Measurements from ENCODE around the gene ASB1. TPM values are rescaled to one million over a fixed set of nuclear protein-coding genes. Genes with fewer than 3 reads are reported as not detected.

The ASB1 gene
- total RNA-seq, 1 donor from 2014 or later = 8.5 TPM

DNA sequence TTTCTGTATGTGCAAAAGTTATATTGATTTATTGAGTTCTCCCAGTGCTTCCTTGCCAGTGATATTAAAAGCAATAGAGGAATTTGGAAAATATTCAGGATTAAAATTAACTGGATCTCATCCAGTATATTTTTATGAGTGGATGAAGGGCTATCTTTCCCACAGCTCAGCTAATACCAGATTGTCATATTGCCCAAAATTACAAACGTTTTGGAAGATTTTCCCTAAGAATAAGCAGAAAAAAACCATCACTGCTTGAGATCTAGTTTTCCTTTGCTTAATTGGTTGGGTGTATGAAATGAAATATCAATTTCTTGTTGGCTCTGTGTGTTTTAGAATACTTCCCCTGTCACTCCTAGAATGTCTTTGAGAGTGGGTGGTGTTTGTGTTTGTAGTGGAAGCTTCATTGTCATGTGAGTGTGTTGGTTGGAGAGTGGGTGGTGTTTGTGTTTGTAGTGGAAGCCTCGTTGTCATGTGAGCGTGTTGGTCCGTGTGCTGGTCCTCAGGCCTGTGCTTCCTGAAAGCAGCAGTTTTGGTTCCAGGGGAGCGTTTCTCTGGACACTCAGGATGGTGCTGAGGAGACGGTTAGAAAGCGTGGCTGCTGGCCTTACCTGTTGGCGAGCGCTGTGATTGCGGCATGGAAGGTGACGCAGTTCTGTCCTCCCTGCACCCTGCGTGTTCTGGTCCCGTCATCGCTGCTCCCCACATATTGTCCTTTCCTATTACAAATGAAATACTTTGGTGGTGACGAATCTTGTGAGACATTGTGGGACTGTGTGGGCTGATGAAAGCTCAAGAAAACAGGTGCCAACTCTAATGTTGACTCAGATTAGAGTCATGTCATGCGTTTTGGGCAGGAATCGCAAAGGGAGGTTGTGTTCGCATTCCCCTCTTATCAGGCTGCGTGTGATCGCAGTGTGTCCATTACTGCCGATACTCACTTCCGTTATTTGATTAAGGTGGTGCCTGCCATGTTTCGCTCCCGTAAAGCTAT, 12.4 kb downstream of the ASB1 start:
- no peak for DNase-seq (ENCODE audit: low spot score)
- H3K4me1 Mint-ChIP-seq (ENCODE audit: unreplicated experiment) = peaks cover 3% of the 10 kb centered on the region
- no peak overlapping the region for H3K27ac Mint-ChIP-seq (ENCODE audit: unreplicated experiment)
- peaks cover 9% of the 10 kb centered on the region for H3K36me3 Mint-ChIP-seq (ENCODE audit: low read depth, unreplicated experiment)
- TF ChIP-seq, protein P1, sequence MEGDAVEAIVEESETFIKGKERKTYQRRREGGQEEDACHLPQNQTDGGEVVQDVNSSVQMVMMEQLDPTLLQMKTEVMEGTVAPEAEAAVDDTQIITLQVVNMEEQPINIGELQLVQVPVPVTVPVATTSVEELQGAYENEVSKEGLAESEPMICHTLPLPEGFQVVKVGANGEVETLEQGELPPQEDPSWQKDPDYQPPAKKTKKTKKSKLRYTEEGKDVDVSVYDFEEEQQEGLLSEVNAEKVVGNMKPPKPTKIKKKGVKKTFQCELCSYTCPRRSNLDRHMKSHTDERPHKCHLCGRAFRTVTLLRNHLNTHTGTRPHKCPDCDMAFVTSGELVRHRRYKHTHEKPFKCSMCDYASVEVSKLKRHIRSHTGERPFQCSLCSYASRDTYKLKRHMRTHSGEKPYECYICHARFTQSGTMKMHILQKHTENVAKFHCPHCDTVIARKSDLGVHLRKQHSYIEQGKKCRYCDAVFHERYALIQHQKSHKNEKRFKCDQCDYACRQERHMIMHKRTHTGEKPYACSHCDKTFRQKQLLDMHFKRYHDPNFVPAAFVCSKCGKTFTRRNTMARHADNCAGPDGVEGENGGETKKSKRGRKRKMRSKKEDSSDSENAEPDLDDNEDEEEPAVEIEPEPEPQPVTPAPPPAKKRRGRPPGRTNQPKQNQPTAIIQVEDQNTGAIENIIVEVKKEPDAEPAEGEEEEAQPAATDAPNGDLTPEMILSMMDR (IDR thresholded peaks at IDR 0.05; ENCODE audit: unreplicated experiment) = no peak
- H3K9me3 Mint-ChIP-seq (ENCODE audit: unreplicated experiment) = no peaks in the 10 kb centered on the region
- H3K27me3 Mint-ChIP-seq (ENCODE audit: unreplicated experiment) = peaks cover 2% of the 10 kb centered on the region
- no peak overlapping the region for H3K4me3 Mint-ChIP-seq (ENCODE audit: unreplicated experiment)

DNA sequence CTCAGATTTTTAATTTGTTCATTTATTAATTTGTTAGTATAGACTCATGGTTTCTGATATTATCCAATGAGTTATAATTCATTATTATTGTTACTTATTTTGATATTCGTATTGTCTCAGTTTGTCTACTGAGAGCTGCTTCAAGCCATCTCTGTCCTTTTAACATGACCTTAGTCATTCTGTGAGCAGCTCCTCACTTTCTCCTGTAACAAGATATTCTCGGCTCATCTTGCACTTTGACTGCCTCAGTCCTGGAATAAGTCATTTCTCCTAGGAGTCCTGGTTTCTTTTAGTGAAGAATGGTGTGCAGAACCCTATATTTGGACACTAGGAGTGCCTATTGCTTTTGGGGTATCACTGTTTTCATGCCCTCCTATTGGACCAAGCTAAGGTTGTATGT, 13.2 kb downstream of the ASB1 start:
- DNase-seq (ENCODE audit: low spot score) = no peak
- no peaks in the 10 kb centered on the region for H3K27me3 Mint-ChIP-seq (ENCODE audit: unreplicated experiment)
- TF ChIP-seq, protein P1 (IDR thresholded peaks at IDR 0.05; ENCODE audit: unreplicated experiment) = no peak
- H3K9me3 Mint-ChIP-seq (ENCODE audit: unreplicated experiment) = no peaks in the 10 kb centered on the region
- peaks cover 3% of the 10 kb centered on the region for H3K4me1 Mint-ChIP-seq (ENCODE audit: unreplicated experiment)
- no peak overlapping the region for H3K27ac Mint-ChIP-seq (ENCODE audit: unreplicated experiment)
- H3K36me3 Mint-ChIP-seq (ENCODE audit: low read depth, unreplicated experiment) = peaks cover 4% of the 10 kb centered on the region
- H3K4me3 Mint-ChIP-seq (ENCODE audit: unreplicated experiment) = no peak overlapping the region

DNA sequence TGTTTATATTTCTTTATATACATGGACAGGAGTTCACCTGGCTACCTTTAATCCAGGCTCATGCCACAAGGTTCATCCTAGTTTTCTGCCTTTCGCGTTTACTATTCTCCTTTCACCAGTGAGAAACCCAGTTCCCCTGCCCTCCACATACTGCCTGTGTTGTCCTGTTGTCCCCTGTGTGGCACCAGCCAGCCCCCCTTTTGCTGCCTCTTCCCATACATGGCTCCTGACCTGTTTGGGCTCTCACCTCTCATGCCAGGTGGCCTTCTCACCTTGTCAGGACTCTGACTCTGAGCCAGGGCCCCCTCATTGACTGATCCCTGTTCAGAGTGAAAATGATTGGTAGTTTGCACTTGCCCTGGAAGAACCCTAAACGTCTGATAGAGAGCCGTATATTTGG, 13.6 kb downstream of the ASB1 start:
- H3K36me3 Mint-ChIP-seq (ENCODE audit: low read depth, unreplicated experiment) = peaks cover 4% of the 10 kb centered on the region
- H3K27ac Mint-ChIP-seq (ENCODE audit: unreplicated experiment) = no peak overlapping the region
- DNase-seq (ENCODE audit: low spot score) = no peak
- no peak overlapping the region for H3K4me3 Mint-ChIP-seq (ENCODE audit: unreplicated experiment)
- TF ChIP-seq, protein P1 (IDR thresholded peaks at IDR 0.05; ENCODE audit: unreplicated experiment) = no peak
- H3K27me3 Mint-ChIP-seq (ENCODE audit: unreplicated experiment) = no peaks in the 10 kb centered on the region
- peaks cover 3% of the 10 kb centered on the region for H3K4me1 Mint-ChIP-seq (ENCODE audit: unreplicated experiment)
- H3K9me3 Mint-ChIP-seq (ENCODE audit: unreplicated experiment) = no peaks in the 10 kb centered on the region

DNA sequence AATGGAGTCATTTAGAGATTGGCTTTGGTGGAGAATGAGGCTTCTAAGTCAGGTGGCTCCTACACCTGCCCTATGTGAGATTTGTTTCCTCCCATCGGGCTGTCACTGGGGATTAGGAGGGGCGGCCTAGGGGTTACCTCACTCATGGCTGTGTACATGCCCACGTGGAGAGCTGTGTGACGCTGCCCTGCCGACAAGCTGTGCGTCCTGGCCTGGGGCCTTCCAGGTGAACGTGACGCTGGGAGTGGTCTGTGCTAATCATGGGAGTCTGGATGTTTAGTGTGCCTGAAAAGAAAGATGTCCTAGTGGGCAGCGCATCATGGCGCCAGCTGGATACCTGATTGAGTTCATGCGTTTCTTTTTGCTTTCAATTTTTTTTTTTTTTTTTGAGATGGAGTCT, 14.0 kb downstream of the ASB1 start:
- TF ChIP-seq, protein P1 (IDR thresholded peaks at IDR 0.05; ENCODE audit: unreplicated experiment) = no peak
- Mint-ChIP-seq H3K27ac (ENCODE audit: unreplicated experiment) (no peak overlapping the region), H3K27me3 (ENCODE audit: unreplicated experiment) (no peaks in the 10 kb centered on the region), H3K4me1 (ENCODE audit: unreplicated experiment) (peaks cover 3% of the 10 kb centered on the region), H3K36me3 (ENCODE audit: low read depth, unreplicated experiment) (peaks cover 4% of the 10 kb centered on the region), H3K9me3 (ENCODE audit: unreplicated experiment) (no peaks in the 10 kb centered on the region), H3K4me3 (ENCODE audit: unreplicated experiment) (no peak overlapping the region)
- DNase-seq (ENCODE audit: low spot score) = no peak
